Endothelial cell of umbilical vein (primary cell): ENCODE measurements around the gene HSPA9. TPM values are rescaled to one million over a fixed set of nuclear protein-coding genes. Genes with fewer than 3 reads are reported as not detected.

ENCODE experiments used
- BruUV-seq: library from RNA; stranded (reverse); fragments of 400-500 nt; replicated peaks from 2 replicates; lab custom pipeline; 2021; lab: Mats Ljungman, UMichigan
- CTCF ChIA-PET: fragments of 300-600, 350-600 bp; sonication (Branson Sonifier 250); formaldehyde crosslinking; loops from one replicate; lab custom pipeline; 2021; ENCODE audit warnings: antibody characterized with exemption, inconsistent platforms; lab: Charles Lee
- POLR2A ChIA-PET: fragments of 300-600, 350-600 bp; sonication (Branson Sonifier 250); formaldehyde crosslinking; loops from one replicate; lab custom pipeline; 2021; ENCODE audit warnings: antibody characterized with exemption, inconsistent platforms; lab: Charles Lee
- DNase-seq: peaks from one replicate; pipeline ENCODE4 v3.0.0-alpha.2; 2011; ENCODE audit warnings: low read depth, low spot score
- FAIRE-seq: peaks from 2 replicates; lab custom pipeline; 2011; peaks lifted over from hg19 to GRCh38; lab: Jason Lieb, UNC
- H2AFZ ChIP-seq: 2 replicates; pipeline ENCODE4 v1.6.0; 2012; ENCODE audit warnings: low read depth, low read length, control low read depth, inconsistent platforms
- H3K27ac ChIP-seq: 2 replicates; pipeline ENCODE4 v1.5.1; 2011; ENCODE audit warnings: low read depth, mild to moderate bottlenecking, control low read depth, low read length, moderate library complexity; ENCODE audit not compliant: insufficient read depth
- H3K27me3 ChIP-seq, 2 experiments: 2 replicates each; pipeline versions ENCODE4 v1.6.0 to v1.6.1; 2011; ENCODE audit warnings: low read length in 2 of 2, mixed read lengths in 1 of 2; ENCODE audit not compliant: control insufficient read depth in 2 of 2, insufficient read depth in 2 of 2
- H3K36me3 ChIP-seq, 2 experiments: 2 replicates in 1 of 2; 3 replicates in 1 of 2; pipeline ENCODE4 v1.5.1; 2011; ENCODE audit warnings: low read length in 2 of 2, mild to moderate bottlenecking in 1 of 2, moderate library complexity in 1 of 2; ENCODE audit not compliant: control insufficient read depth in 2 of 2, insufficient read depth in 2 of 2; ENCODE audit errors: extremely low read depth in 1 of 2
- H3K4me1 ChIP-seq: 3 replicates; pipeline ENCODE4 v1.5.1; 2011; ENCODE audit warnings: mild to moderate bottlenecking, low read length; ENCODE audit not compliant: control insufficient read depth, insufficient read depth; ENCODE audit errors: extremely low read depth
- H3K4me2 ChIP-seq: 2 replicates; pipeline ENCODE4 v1.6.1; 2011; ENCODE audit warnings: low read length, control low read depth, mixed read lengths; ENCODE audit not compliant: insufficient read depth
- H3K4me3 ChIP-seq, 3 experiments: fragments of 200-600 bp in 1 of 3; sonication (generic), shearing (Covaris generic) in 1 of 3; replicated peaks in 1 of 3; 2 replicates each; pipeline ENCODE4 v1.5.1; 2011 to 2016; ENCODE audit warnings: control low read depth in 3 of 3, low read length in 3 of 3, mild to moderate bottlenecking in 2 of 3, inconsistent platforms in 1 of 3, low read depth in 1 of 3, moderate library complexity in 1 of 3; ENCODE audit not compliant: insufficient read depth in 1 of 3
- H3K79me2 ChIP-seq: 2 replicates; pipeline ENCODE4 v1.6.0; 2012; ENCODE audit warnings: low read length, inconsistent platforms; ENCODE audit not compliant: control insufficient read depth, insufficient read depth
- H3K9ac ChIP-seq: replicated peaks from 2 replicates; pipeline ENCODE3; 2011; ENCODE audit warnings: low read length, control low read depth; ENCODE audit not compliant: insufficient read depth; ENCODE audit errors: extremely low read depth
- H3K9me1 ChIP-seq: replicated peaks from 3 replicates; pipeline ENCODE4 v1.6.0; 2011; ENCODE audit warnings: mild to moderate bottlenecking, low read length; ENCODE audit not compliant: control insufficient read depth, insufficient read depth; ENCODE audit errors: extremely low read depth
- H3K9me3 ChIP-seq: replicated peaks from 2 replicates; pipeline ENCODE4 v1.5.1; 2012; ENCODE audit warnings: low read length, inconsistent platforms; ENCODE audit not compliant: control insufficient read depth, insufficient read depth
- H4K20me1 ChIP-seq: replicated peaks from 2 replicates; pipeline ENCODE3; 2011; ENCODE audit warnings: mild to moderate bottlenecking, low read length; ENCODE audit not compliant: control insufficient read depth, insufficient read depth; ENCODE audit errors: extremely low read depth
- EZH2 ChIP-seq: IDR thresholded peaks from 2 replicates; pipeline ENCODE4 v1.6.1; 2012; ENCODE audit warnings: borderline replicate concordance, low read depth, mild to moderate bottlenecking, moderate library complexity, low read length, inconsistent platforms; ENCODE audit not compliant: severe bottlenecking
- FOS ChIP-seq: IDR thresholded peaks from 2 replicates; pipeline ENCODE4 v1.6.1; 2011; ENCODE audit warnings: mild to moderate bottlenecking, low read length, moderate library complexity, borderline replicate concordance; ENCODE audit not compliant: insufficient read depth
- GATA2 ChIP-seq: IDR thresholded peaks from 2 replicates; pipeline ENCODE4 v1.7.0; 2011; ENCODE audit warnings: low read depth, mild to moderate bottlenecking, moderate library complexity, mixed read lengths, low read length; ENCODE audit not compliant: insufficient read length, insufficient read depth
- JUN ChIP-seq: IDR thresholded peaks from 2 replicates; pipeline ENCODE4 v1.6.1; 2011; ENCODE audit warnings: borderline replicate concordance, low read depth; ENCODE audit not compliant: insufficient read length, insufficient read depth
- MYC ChIP-seq: IDR thresholded peaks from one replicate; pipeline ENCODE4 v1.6.1; 2011; ENCODE audit warnings: mild to moderate bottlenecking, low read depth, low read length
- POLR2A ChIP-seq: IDR thresholded peaks from 2 replicates; pipeline ENCODE4 v1.6.1; 2012; ENCODE audit warnings: low read depth, mild to moderate bottlenecking, control low read depth, low read length
- POLR2AphosphoS5 ChIP-seq: IDR thresholded peaks from 2 replicates; pipeline ENCODE4 v1.6.1; 2012; ENCODE audit warnings: low read depth, mild to moderate bottlenecking, control low read depth, low read length, moderate library complexity; ENCODE audit not compliant: insufficient read depth
- dilution Hi-C: fragments of 300-500 bp; cut with MboI; formaldehyde crosslinking; loops from one replicate; pipeline ENCODE4 v1.15.0; 2019; ENCODE audit warnings: low sequenced_read_pairs; ENCODE audit not compliant: extremely low pct_ligation_motif_present
- intact Hi-C: fragments of 100-400 bp; cut with micrococcal nuclease; formaldehyde crosslinking; loops from one replicate; pipeline ENCODE4 v1.10.0; 2022
- polyA plus RNA-seq, 4 experiments: library from polyadenylated mRNA; depleted of rRNA in 3 of 4; stranded (reverse) in 3 of 4; unstranded in 1 of 4; fragments of >200 nt; gene quantifications; 2 replicates each; pipeline versions ENCODE4 v1.2.1 to v1.2.3, GENCODE V29; 2011 to 2012; ENCODE audit warnings: missing spikeins in 1 of 4
- total RNA-seq: library from RNA; stranded (reverse); gene quantifications from 2 replicates; pipeline ENCODE4 v1.2.3, GENCODE V29; 2021
- TF ChIP-seq, protein P1 (sequence below): IDR thresholded peaks from 2 replicates; pipeline ENCODE4 v1.6.1; 2011; ENCODE audit not compliant: insufficient read depth, insufficient read length
- TF ChIP-seq, protein P2 (sequence below), 2 donors: IDR thresholded peaks; 1 replicate in 1 of 2; 2 replicates in 1 of 2; pipeline ENCODE4 v1.5.1; 2011; ENCODE audit warnings: low read length in 2 of 2, mild to moderate bottlenecking in 2 of 2, moderate library complexity in 2 of 2, control low read depth in 1 of 2, inconsistent platforms in 1 of 2, low read depth in 1 of 2; ENCODE audit not compliant: insufficient read depth in 1 of 2; ENCODE audit errors: extremely low read depth in 1 of 2

HSPA9 gene
- total and polyA plus RNA-seq, 2 donors (not counting 3 experiments of a cell fraction or from before 2014, with no cell fraction given) = 99.6 to 192 TPM

DNA sequence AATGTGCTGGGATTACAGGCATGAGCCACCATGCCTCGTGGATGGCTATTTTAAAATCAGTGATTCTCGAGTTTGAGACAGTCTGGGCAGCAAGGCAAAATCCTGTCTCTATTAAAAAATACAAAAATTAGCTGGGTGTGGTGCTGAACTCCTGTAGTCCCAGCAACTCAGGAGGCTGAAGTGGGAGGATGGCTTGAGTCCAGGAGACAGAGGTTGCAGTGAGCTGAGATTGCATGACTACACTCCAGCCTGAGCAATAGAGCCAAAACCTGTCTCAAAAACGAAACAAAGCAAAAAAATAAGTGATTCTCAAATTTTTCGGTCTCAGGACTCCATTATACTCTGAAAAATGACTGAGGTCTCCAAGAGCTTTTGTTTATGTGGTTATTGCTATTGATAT lies 47.9 kb upstream of the HSPA9 start:
- Histone ChIP-seq H2AFZ (no peak overlapping the region), H3K36me3 (no peaks in the 10 kb centered on the region), H3K9me1 (no peaks in the 10 kb centered on the region), H3K4me1 (no peaks in the 10 kb centered on the region), H4K20me1 (no peaks in the 10 kb centered on the region), H3K4me3 (no peak overlapping the region), H3K9me3 (no peaks in the 10 kb centered on the region), H3K79me2 (no peaks in the 10 kb centered on the region), H3K27ac (no peak overlapping the region), H3K9ac (no peak overlapping the region), H3K4me2 (no peak overlapping the region), H3K27me3 (peaks cover 0 to 8% of the 10 kb centered on the region in 2 experiments)
- BruUV-seq = no TSS peak
- DNase-seq (no peak), FAIRE-seq (no peak)
- TF ChIP-seq FOS (no peak), POLR2A (no peak), MYC (no peak), JUN (no peak), EZH2 (no peak), GATA2 (no peak), POLR2AphosphoS5 (no peak)
- TF ChIP-seq, protein P1, sequence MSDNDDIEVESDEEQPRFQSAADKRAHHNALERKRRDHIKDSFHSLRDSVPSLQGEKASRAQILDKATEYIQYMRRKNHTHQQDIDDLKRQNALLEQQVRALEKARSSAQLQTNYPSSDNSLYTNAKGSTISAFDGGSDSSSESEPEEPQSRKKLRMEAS = no peak
- TF ChIP-seq, protein P2, sequence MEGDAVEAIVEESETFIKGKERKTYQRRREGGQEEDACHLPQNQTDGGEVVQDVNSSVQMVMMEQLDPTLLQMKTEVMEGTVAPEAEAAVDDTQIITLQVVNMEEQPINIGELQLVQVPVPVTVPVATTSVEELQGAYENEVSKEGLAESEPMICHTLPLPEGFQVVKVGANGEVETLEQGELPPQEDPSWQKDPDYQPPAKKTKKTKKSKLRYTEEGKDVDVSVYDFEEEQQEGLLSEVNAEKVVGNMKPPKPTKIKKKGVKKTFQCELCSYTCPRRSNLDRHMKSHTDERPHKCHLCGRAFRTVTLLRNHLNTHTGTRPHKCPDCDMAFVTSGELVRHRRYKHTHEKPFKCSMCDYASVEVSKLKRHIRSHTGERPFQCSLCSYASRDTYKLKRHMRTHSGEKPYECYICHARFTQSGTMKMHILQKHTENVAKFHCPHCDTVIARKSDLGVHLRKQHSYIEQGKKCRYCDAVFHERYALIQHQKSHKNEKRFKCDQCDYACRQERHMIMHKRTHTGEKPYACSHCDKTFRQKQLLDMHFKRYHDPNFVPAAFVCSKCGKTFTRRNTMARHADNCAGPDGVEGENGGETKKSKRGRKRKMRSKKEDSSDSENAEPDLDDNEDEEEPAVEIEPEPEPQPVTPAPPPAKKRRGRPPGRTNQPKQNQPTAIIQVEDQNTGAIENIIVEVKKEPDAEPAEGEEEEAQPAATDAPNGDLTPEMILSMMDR (IDR thresholded peaks at IDR 0.05; ENCODE audit: extremely low read depth in 1 of 2, insufficient read depth in 1 of 2, low read depth in 1 of 2, low read length in 2 of 2) = no peak
- dilution Hi-C loops (no loop called here), intact Hi-C loops (no loop called here)
- CTCF ChIA-PET = interaction anchor here (0.6 to 1.8 kb wide), 2 partner anchors 11 to 12 kb away, joined by 3 read pairs; no protein-coding TSS in a partner anchor
- POLR2A ChIA-PET = no interaction called here
